Measurements from ENCODE around the gene TMEM178B. TPM values are rescaled to one million over a fixed set of nuclear protein-coding genes. Genes with fewer than 3 reads are reported as not detected.

The TMEM178B gene
- total and polyA plus RNA-seq, 10 of the 15 experiments (the other 5 are each of a cell fraction or from before 2014, with no cell fraction given): 0.01 to 1.1 (median 0.04) TPM; not detected in 2

- no peak for TF ChIP-seq ZBTB4 (CRISPR knock-in tag; IDR thresholded peaks at IDR 0.05)
Measured at GRCh38 chr7:141442781-141443180, 368.9 kb downstream of the TMEM178B start (continued).

- no peak for FAIRE-seq
- TF ChIP-seq ZNF384 (IDR thresholded peaks at IDR 0.05; ENCODE audit: borderline replicate concordance, low read depth, low read length) (no peak), SKIL (IDR thresholded peaks at IDR 0.05; ENCODE audit: low read depth, poor library complexity, severe bottlenecking) (no peak), PML (IDR thresholded peaks at IDR 0.05; ENCODE audit: low read length) (no peak), SIN3A (IDR thresholded peaks at IDR 0.05; ENCODE audit: low read depth, low read length) (no peak), RAD21 (IDR thresholded peaks at IDR 0.05; ENCODE audit: insufficient read depth, low read depth, low read length) (no peak), SUPT20H (IDR thresholded peaks at IDR 0.05; ENCODE audit: borderline replicate concordance, control insufficient read depth, low read depth, low read length) (no peak), MXI1 (IDR thresholded peaks at IDR 0.05; ENCODE audit: low read depth, low read length) (no peak), GATAD2B (conservative IDR thresholded peaks at IDR 0.05; ENCODE audit: low read depth) (no peak), CEBPZ (IDR thresholded peaks at IDR 0.05; ENCODE audit: low read depth, low read length) (no peak), FOS (IDR thresholded peaks at IDR 0.05; ENCODE audit: borderline replicate concordance, extremely low read depth, insufficient read length) (no peak)
Measured at GRCh38 chr7:141444961-141445360, 371.1 kb downstream of the TMEM178B start.

More at GRCh38 chr7:141444961-141445360, 371.1 kb downstream of the TMEM178B start:
- H2AFZ ChIP-seq (ENCODE audit: control insufficient read depth, low read depth, low read length): no peak overlapping the region
- no peak overlapping the region for H3K4me3 ChIP-seq
- in situ Hi-C loops (cut with MboI): no loop called here
- no peak overlapping the region for H3K4me2 ChIP-seq (ENCODE audit: control insufficient read depth, insufficient read depth)
- no peaks in the 10 kb centered on the region for H3K79me2 ChIP-seq (ENCODE audit: control insufficient read depth, insufficient read depth, low read length)
- H4K20me1 ChIP-seq (ENCODE audit: control insufficient read depth, insufficient read depth): no peaks in the 10 kb centered on the region
- H3K9me3 ChIP-seq (replicated peaks; ENCODE audit: control insufficient read depth, insufficient read depth, low read length): no peaks in the 10 kb centered on the region
- BruUV-seq (replicated peaks): no TSS peak
- ChIA-PET POLR2A (no interaction called here), CTCF (no interaction called here), RAD21 (ENCODE audit: unreplicated experiment) (no interaction called here), SMC1A (ENCODE audit: uncharacterized antibody, unreplicated experiment) (no interaction called here)
- WGBS (ENCODE audit: insufficient coverage, insufficient replicate concordance, low lambda C conversion rate, missing lambda C conversion rate): 38% methylated on average over 5 of the region's 5 CpGs
- peaks cover 0 to 4% of the 10 kb centered on the region in 2 experiments; a peak in 2 of 4 replicates for H3K27me3 ChIP-seq (replicated peaks in 1 of 2; ENCODE audit: control insufficient read depth in 2 of 2, insufficient read depth in 2 of 2, low read length in 1 of 2)
- ATAC-seq: no peak
- H3K27ac ChIP-seq (ENCODE audit: control insufficient read depth, insufficient read depth): no peak overlapping the region
- DNase-seq (ENCODE audit: low read depth, low spot score): no peak
- H3K4me1 ChIP-seq (ENCODE audit: control insufficient read depth, insufficient read depth, low read length): no peaks in the 10 kb centered on the region
- intact Hi-C loops (cut with micrococcal nuclease; ENCODE audit: unreplicated experiment): no loop called here
- H3K9ac ChIP-seq (ENCODE audit: control insufficient read depth, insufficient read depth, low read length): no peak overlapping the region
- no peaks in the 10 kb centered on the region for H3K36me3 ChIP-seq (ENCODE audit: control insufficient read depth in 2 of 2, insufficient read depth in 2 of 2, low read length in 1 of 2)

Measured in GM12878 (cell line).